GM20000 (cell line): Measurements from ENCODE around the gene HMX2.

Source experiments
- DNase-seq: peaks from one replicate; pipeline ENCODE4 v3.0.0; 2012; ENCODE audit warnings: low spot score
- CTCF ChIP-seq: IDR thresholded peaks from 2 replicates; pipeline ENCODE4 v1.5.1; 2012; ENCODE audit warnings: mild to moderate bottlenecking, control low read depth; ENCODE audit errors: extremely low read depth, missing control alignments

Gene HMX2

GRCh38 chr10:123147635-123148413, at the start of gene HMX2:
TSS of gene HMX2 (plus strand) at chr10:123148136. CDS start at chr10:123148379, 243 bp downstream.
- no peak for TF ChIP-seq CTCF
- DNase-seq: peak; percentile 85

- no peak for DNase-seq
- TF ChIP-seq CTCF: no peak
These were observed 47.7 kb upstream of the HMX2 start for GRCh38 chr10:123100030-123100762.

GRCh38 chr10:123101872-123102271, 46.1 kb upstream of the HMX2 start:
- DNase-seq: no peak
- TF ChIP-seq CTCF: no peak

GRCh38 chr10:123102673-123103072, 45.3 kb upstream of the HMX2 start:
- TF ChIP-seq CTCF: no peak
- no peak for DNase-seq

GRCh38 chr10:123103944-123104343, 44.0 kb upstream of the HMX2 start:
- TF ChIP-seq CTCF: no peak
- DNase-seq: no peak

GRCh38 chr10:123109466-123109865, 38.5 kb upstream of the HMX2 start:
- TF ChIP-seq CTCF: no peak
- DNase-seq: no peak

GRCh38 chr10:123117644-123118417, 30.1 kb upstream of the HMX2 start:
- no peak for TF ChIP-seq CTCF
- DNase-seq: no peak
